Upper lobe of left lung (tissue), 6 donors: ENCODE measurements around the gene PDIA4. TPM values are rescaled to one million over a fixed set of nuclear protein-coding genes. Genes with fewer than 3 reads are reported as not detected.

ENCODE experiments used
- ATAC-seq, 2 donors: fragments of 200-7000 bp; cut with Tn5 transposase; one replicate each; pipeline ENCODE4 v1.9.1; 2022; ENCODE audit warnings: mild to moderate bottlenecking in 2 of 2, moderate library complexity in 2 of 2; ENCODE audit not compliant: low FRiP score in 2 of 2
- DNase-seq, 2 donors: peaks; one replicate each; pipeline ENCODE4 v3.0.0-alpha.2; 2019 to 2020
- H3K27ac ChIP-seq, 4 donors: fragments of 200-600 bp; sonication (generic); one replicate each; pipeline ENCODE4 v1.5.1; 2016 to 2019
- H3K27me3 ChIP-seq, 4 donors: fragments of 200-600 bp; sonication (generic); one replicate each; pipeline ENCODE4 v1.5.1; 2017 to 2019
- H3K36me3 ChIP-seq, 4 donors: fragments of 200-600 bp; sonication (generic); one replicate each; pipeline ENCODE4 v1.5.1; 2016 to 2019
- H3K4me1 ChIP-seq, 4 donors: fragments of 200-600 bp; sonication (generic); one replicate each; pipeline ENCODE4 v1.5.1; 2018 to 2019
- H3K4me3 ChIP-seq, 4 donors: fragments of 200-600 bp; sonication (generic); one replicate each; pipeline ENCODE4 v1.5.1; 2017 to 2019; ENCODE audit warnings: mild to moderate bottlenecking in 2 of 4, moderate library complexity in 1 of 4
- H3K9me3 ChIP-seq, 4 donors: fragments of 200-600 bp; sonication (generic); one replicate each; pipeline ENCODE4 v1.5.1; 2018 to 2019
- CTCF ChIP-seq, 6 experiments: fragments of 450-650 bp in 4 of 6; fragments of 200-600 bp in 2 of 6; sonication (generic) in 2 of 6; IDR thresholded peaks; one replicate each; pipeline ENCODE4 v1.5.1; 2016 to 2019; ENCODE audit warnings: antibody characterized with exemption in 6 of 6
- EP300 ChIP-seq, 4 donors: sonication (generic); formaldehyde crosslinking; IDR thresholded peaks; one replicate each; pipeline ENCODE4 v1.5.1; 2017; ENCODE audit warnings: antibody characterized with exemption in 4 of 4, control low read depth in 2 of 4
- POLR2A ChIP-seq, 4 donors: fragments of 450-650 bp; IDR thresholded peaks; one replicate each; pipeline ENCODE4 v1.5.1; 2016 to 2017; ENCODE audit warnings: antibody characterized with exemption in 4 of 4, mild to moderate bottlenecking in 2 of 4
- POLR2AphosphoS5 ChIP-seq, 2 donors: sonication (generic); formaldehyde crosslinking; IDR thresholded peaks; one replicate each; pipeline ENCODE4 v1.5.1; 2017; ENCODE audit warnings: antibody characterized with exemption in 2 of 2
- WGBS, 2 donors: methylation state at CpG; one replicate each; pipeline ENCODE4 v1.1.5; 2017 to 2018; 5-methylcytosine and 5-hydroxymethylcytosine counted together
- total RNA-seq, 6 donors: library from RNA; depleted of rRNA in 4 of 6; stranded (reverse); fragments of >200 nt in 4 of 6; gene quantifications; one replicate each; pipeline versions ENCODE4 v1.1.0 to v1.2.1, GENCODE V29; 2016 to 2021
- donor health status: DM: no; HTN: no; CAD: no; lungs with moderate emphysema.
- donor health status: DM: no; HTN: yes; CAD: no; lungs with severe emphysema.

The PDIA4 gene
- total RNA-seq, 6 donors from 2014 or later, result 25.1 to 160 (median 77.8) TPM

DNA sequence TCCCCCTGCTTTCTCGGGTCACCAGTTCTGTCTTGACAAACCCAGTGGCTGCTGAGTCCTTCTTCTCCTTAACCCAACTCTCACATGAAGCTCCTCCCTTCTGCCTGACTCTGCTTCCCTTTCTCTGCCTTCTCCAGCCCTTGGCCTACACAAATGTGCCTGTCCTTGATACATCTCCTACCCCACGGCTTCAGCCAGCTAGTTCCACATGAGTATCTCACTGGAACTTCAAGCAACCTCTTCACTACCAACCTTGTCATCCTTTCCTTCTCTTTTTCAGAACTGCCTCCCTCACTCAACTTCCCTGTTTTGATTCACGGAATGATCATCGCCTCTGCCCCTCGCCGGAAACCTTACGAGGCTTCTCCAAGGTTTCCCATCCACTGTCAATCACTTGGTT, 55.9 kb downstream of the PDIA4 start:
- H3K27ac ChIP-seq, result no peak overlapping the region
- no peaks in the 10 kb centered on the region for H3K4me1 ChIP-seq
- no peaks in the 10 kb centered on the region for H3K36me3 ChIP-seq
- no peak for DNase-seq
- TF ChIP-seq POLR2A (IDR thresholded peaks at IDR 0.05) (no peak), EP300 (IDR thresholded peaks at IDR 0.05) (no peak), POLR2AphosphoS5 (IDR thresholded peaks at IDR 0.05) (no peak), CTCF (IDR thresholded peaks at IDR 0.05) (no peak)
- H3K9me3 ChIP-seq, result no peaks in the 10 kb centered on the region
- H3K4me3 ChIP-seq, result no peak overlapping the region
- WGBS, 2 donors, result 57 to 71% methylated on average over 7 of the region's 7 CpGs
- no peaks in the 10 kb centered on the region for H3K27me3 ChIP-seq
- ATAC-seq, result peak in 1 of 2 donors; percentile 69

DNA sequence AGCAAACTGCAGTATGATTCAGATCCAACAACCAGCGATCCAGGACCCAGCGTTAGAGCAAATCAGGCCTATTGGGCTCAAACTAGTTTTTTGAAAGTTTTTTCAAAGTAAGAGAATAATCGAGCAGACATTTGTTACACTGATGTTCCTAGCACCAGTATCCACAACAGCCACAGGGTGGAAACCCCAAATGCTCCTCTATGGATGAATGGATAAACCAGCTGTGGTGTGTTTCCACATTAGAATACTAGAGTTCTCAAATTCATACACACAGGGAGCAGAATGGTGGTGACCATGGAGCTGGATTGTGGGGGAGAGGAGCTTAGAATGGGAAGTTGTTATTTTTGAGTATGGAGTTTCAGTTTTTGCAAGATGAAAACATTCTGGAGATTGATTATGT, 60.7 kb downstream of the PDIA4 start:
- no peak for DNase-seq
- no peak for ATAC-seq
- no peaks in the 10 kb centered on the region for H3K36me3 ChIP-seq
- H3K9me3 ChIP-seq, result no peaks in the 10 kb centered on the region
- no peak overlapping the region for H3K4me3 ChIP-seq
- 60 to 87% methylated on average over 3 of the region's 3 CpGs for WGBS, 2 donors
- peaks cover 3 to 25% (median 8%) of the 10 kb centered on the region in 4 donors for H3K4me1 ChIP-seq
- no peak for TF ChIP-seq CTCF (IDR thresholded peaks at IDR 0.05)
- no peaks in the 10 kb centered on the region for H3K27me3 ChIP-seq
- H3K27ac ChIP-seq, result no peak overlapping the region

DNA sequence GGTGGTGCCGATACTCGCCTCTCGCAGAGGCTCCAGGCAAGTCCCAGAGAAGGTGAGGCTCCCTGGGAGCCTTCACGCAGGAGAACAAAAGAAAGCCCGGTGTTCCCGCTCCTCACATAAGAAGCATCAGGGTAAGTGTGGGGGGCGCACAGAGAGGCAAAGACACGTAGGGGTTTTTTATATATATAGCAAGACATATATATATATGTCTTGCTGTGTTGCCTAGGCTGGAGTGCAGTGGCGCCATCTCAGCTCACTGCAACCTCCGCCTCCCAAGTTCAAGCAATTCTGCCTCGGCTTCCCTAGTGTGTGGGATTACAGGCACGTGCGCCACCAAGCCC, 61.3 kb downstream of the PDIA4 start:
- Histone ChIP-seq H3K9me3 (no peaks in the 10 kb centered on the region), H3K27me3 (no peaks in the 10 kb centered on the region), H3K4me3 (peak overlapping the region in 3 of 4 donors; percentile 32 to 46 (median 43)), H3K4me1 (peaks cover 6 to 25% (median 10%) of the 10 kb centered on the region in 4 donors), H3K36me3 (no peaks in the 10 kb centered on the region), H3K27ac (no peak overlapping the region)
- no peak for ATAC-seq
- WGBS, 2 donors, result 27 to 31% methylated on average over 11 to 13 of the region's 13 CpGs
- no peak for DNase-seq
- TF ChIP-seq POLR2A (IDR thresholded peaks at IDR 0.05), result no peak
- no peak for TF ChIP-seq EP300 (IDR thresholded peaks at IDR 0.05)
- TF ChIP-seq POLR2AphosphoS5 (IDR thresholded peaks at IDR 0.05), result no peak
- no peak for TF ChIP-seq CTCF (IDR thresholded peaks at IDR 0.05)

GRCh38 chr7:148964483-148965267, 63.6 kb downstream of the PDIA4 start:
- Histone ChIP-seq H3K4me1 (peaks cover 6 to 25% (median 10%) of the 10 kb centered on the region in 4 donors), H3K27me3 (no peaks in the 10 kb centered on the region), H3K36me3 (no peaks in the 10 kb centered on the region), H3K4me3 (peak overlapping the region in 3 of 4 donors; percentile 42 to 66 (median 59)), H3K27ac (peak overlapping the region in 3 of 4 donors; percentile 49 to 82 (median 76)), H3K9me3 (no peaks in the 10 kb centered on the region)
- ATAC-seq, result no peak
- no peak for DNase-seq
- TF ChIP-seq CTCF (IDR thresholded peaks at IDR 0.05) (no peak), POLR2AphosphoS5 (IDR thresholded peaks at IDR 0.05) (no peak), POLR2A (IDR thresholded peaks at IDR 0.05) (no peak), EP300 (IDR thresholded peaks at IDR 0.05) (no peak)
- 45 to 54% methylated on average over 15 of the region's 15 CpGs for WGBS, 2 donors
